ENCODE results near the gene CLPSL1. TPM values are rescaled to one million over a fixed set of nuclear protein-coding genes. Genes with fewer than 3 reads are reported as not detected.
A peak's percentile ranks its signal among the peaks of the same experiment; 100 is the strongest.

Gene CLPSL1
- total RNA-seq, 6 experiments from 2014 or later, result not detected

DNA sequence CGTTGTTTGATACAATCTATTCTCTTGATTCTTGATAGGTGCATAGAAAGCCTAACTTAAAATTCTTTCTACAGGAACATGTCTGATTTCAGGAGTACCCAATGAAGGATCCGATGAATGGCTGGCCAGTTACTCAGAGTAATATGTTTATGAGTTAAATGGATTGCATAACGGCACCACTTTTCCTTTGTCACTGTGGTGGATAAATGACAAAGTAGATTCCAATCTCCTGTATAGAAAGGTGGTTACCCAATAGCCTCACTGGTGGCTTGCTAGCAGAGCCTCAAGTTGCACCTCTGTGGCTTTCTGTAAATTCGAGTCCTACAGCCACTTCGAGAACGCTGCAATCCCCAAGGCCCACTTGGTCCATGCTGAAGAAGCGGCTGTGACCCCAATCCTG is 52.7 kb downstream of the CLPSL1 start:
- no peak for DNase-seq
- H3K27ac ChIP-seq, result peak overlapping the region in 1 of 3 donors; percentile 83
- no peak overlapping the region for H3K4me3 ChIP-seq
- TF ChIP-seq POLR2A (IDR thresholded peaks at IDR 0.05), result no peak
- no peak for TF ChIP-seq CTCF (IDR thresholded peaks at IDR 0.05)
- no peaks in the 10 kb centered on the region for H3K9me3 ChIP-seq
- peaks cover 0 to 24% (median 3%) of the 10 kb centered on the region in 4 donors for H3K4me1 ChIP-seq
- no peaks in the 10 kb centered on the region for H3K27me3 ChIP-seq
- WGBS (ENCODE audit: insufficient coverage, low coverage, low lambda C conversion rate, missing lambda C conversion rate), result 69% methylated on average over 7 of the region's 7 CpGs
- peaks cover 0 to 3% (median 0%) of the 10 kb centered on the region in 4 donors for H3K36me3 ChIP-seq
- intact Hi-C loops (cut with DNase I), result no loop called here
- peak in 1 of 4 donors; percentile 7 for ATAC-seq

Other genes with a start within 250 kb of the CLPSL1 start
- gene FKBP5, start 92.1 kb upstream of the CLPSL1 start, total RNA-seq, result 100 to 1,000 TPM in 5 of 6 experiments, 10 to 100 TPM in 1; 36.1 to 387 (median 111) TPM
- gene ARMC12, start 44.0 kb upstream of the CLPSL1 start, total RNA-seq, result 1 to 10 TPM in 3 of 6 experiments, under 1 TPM in 3; 0.22 to 4.4 (median 0.92) TPM
- not detected for gene CLPSL2, start 4.4 kb upstream of the CLPSL1 start, total RNA-seq
- gene CLPS, start 16.3 kb downstream of the CLPSL1 start, total RNA-seq, result not detected
- gene LHFPL5, start 24.3 kb downstream of the CLPSL1 start, total RNA-seq, result not detected
- 10 to 100 TPM; 18.4 to 64.1 (median 26.4) TPM for gene SRPK1, start 140.1 kb downstream of the CLPSL1 start, total RNA-seq
- under 1 TPM; 0.06 to 0.33 (median 0.09) TPM for gene SLC26A8, start 243.6 kb downstream of the CLPSL1 start, total RNA-seq
- 10 to 100 TPM; 37.9 to 53.3 (median 45.3) TPM for gene MAPK14, start 246.8 kb downstream of the CLPSL1 start, total RNA-seq

Data from right lobe of liver (tissue), 6 donors.